ENCODE data around the gene FLNB.
A peak's percentile ranks its signal among the peaks of the same experiment; 100 is the strongest.

The FLNB gene

GRCh38 chr3:57961828-57962447, 46.3 kb upstream of the FLNB start:
- peak; percentile 39 for TF ChIP-seq CTCF (IDR thresholded peaks at IDR 0.05; ENCODE audit: extremely low read depth, insufficient read depth, missing control alignments)
- peak; percentile 31 for DNase-seq (ENCODE audit: low spot score)
- in situ Hi-C loops (cut with MboI; ENCODE audit: low pct_unique_long_range_greater_than_20kb, low sequenced_read_pairs, unreplicated experiment): no loop called here

- in situ Hi-C loops (cut with MboI; ENCODE audit: low pct_unique_long_range_greater_than_20kb, low sequenced_read_pairs, unreplicated experiment): no loop called here
- TF ChIP-seq CTCF (IDR thresholded peaks at IDR 0.05; ENCODE audit: extremely low read depth, insufficient read depth, missing control alignments): no peak
- DNase-seq (ENCODE audit: low spot score): no peak
Measured at GRCh38 chr3:57962448-57962834, 45.8 kb upstream of the FLNB start.

- no peak for TF ChIP-seq CTCF (IDR thresholded peaks at IDR 0.05; ENCODE audit: extremely low read depth, insufficient read depth, missing control alignments)
- in situ Hi-C loops (cut with MboI; ENCODE audit: low pct_unique_long_range_greater_than_20kb, low sequenced_read_pairs, unreplicated experiment): no loop called here
- DNase-seq (ENCODE audit: low spot score): no peak
Measured at GRCh38 chr3:57963811-57964346, 44.3 kb upstream of the FLNB start.

GRCh38 chr3:57966829-57967228, 41.4 kb upstream of the FLNB start:
- TF ChIP-seq CTCF (IDR thresholded peaks at IDR 0.05; ENCODE audit: extremely low read depth, insufficient read depth, missing control alignments): no peak
- no peak for DNase-seq (ENCODE audit: low spot score)
- in situ Hi-C loops (cut with MboI; ENCODE audit: low pct_unique_long_range_greater_than_20kb, low sequenced_read_pairs, unreplicated experiment): no loop called here

- DNase-seq (ENCODE audit: low spot score): no peak
- TF ChIP-seq CTCF (IDR thresholded peaks at IDR 0.05; ENCODE audit: extremely low read depth, insufficient read depth, missing control alignments): no peak
- in situ Hi-C loops (cut with MboI; ENCODE audit: low pct_unique_long_range_greater_than_20kb, low sequenced_read_pairs, unreplicated experiment): no loop called here
Measured at GRCh38 chr3:57967590-57967989, 40.6 kb upstream of the FLNB start.

- no peak for TF ChIP-seq CTCF (IDR thresholded peaks at IDR 0.05; ENCODE audit: extremely low read depth, insufficient read depth, missing control alignments)
- no peak for DNase-seq (ENCODE audit: low spot score)
- in situ Hi-C loops (cut with MboI; ENCODE audit: low pct_unique_long_range_greater_than_20kb, low sequenced_read_pairs, unreplicated experiment): no loop called here
Measured at GRCh38 chr3:57968501-57968900, 39.7 kb upstream of the FLNB start.
